HEK293 (cell line): Measurements from ENCODE around the gene GSAP.

ENCODE experiments used
- CTCF ChIA-PET: fragments of 350-600 bp; formaldehyde crosslinking; extraction: SDS; loops from one replicate; lab custom pipeline; 2021; ENCODE audit warnings: antibody characterized with exemption; lab: Yijun Ruan, JAX
- POLR2A ChIA-PET: fragments of 300-600 bp; formaldehyde crosslinking; extraction: SDS; loops from one replicate; lab custom pipeline; 2020; ENCODE audit warnings: antibody characterized with exemption, inconsistent platforms; lab: Yijun Ruan, JAX
- H3K27ac ChIP-seq: fragments of 200-500 bp; sonication (Bioruptor generic); 2 replicates; pipeline ENCODE4 v1.5.1; 2014; ENCODE audit warnings: low read depth, low read length, control low read depth, inconsistent platforms; ENCODE audit errors: extremely low read depth
- H3K36me3 ChIP-seq, 2 experiments: fragments of 200-500 bp in 1 of 2; sonication (Bioruptor generic) in 1 of 2; 1 replicate in 1 of 2; 2 replicates in 1 of 2; pipeline ENCODE4 v1.5.1; 2014 to 2017; ENCODE audit warnings: inconsistent platforms in 2 of 2, low read length in 2 of 2; ENCODE audit not compliant: control insufficient read depth in 2 of 2, insufficient read depth in 1 of 2
- H3K4me1 ChIP-seq: fragments of 200-500 bp; sonication (Bioruptor generic); 2 replicates; pipeline ENCODE4 v1.5.1; 2014; ENCODE audit warnings: mild to moderate bottlenecking, low read length, inconsistent platforms; ENCODE audit not compliant: control insufficient read depth, insufficient read depth
- H3K4me3 ChIP-seq: 2 replicates; pipeline ENCODE4 v1.5.1; 2011; ENCODE audit warnings: low read depth, mild to moderate bottlenecking, control low read depth, low read length, moderate library complexity
- H3K9me3 ChIP-seq: fragments of 200-500 bp; sonication (Bioruptor generic); 2 replicates; pipeline ENCODE4 v1.5.1; 2014; ENCODE audit warnings: low read depth, low read length, inconsistent platforms; ENCODE audit not compliant: control insufficient read depth, insufficient read depth
- FEZF1 ChIP-seq: fragments of 450-650 bp; formaldehyde crosslinking; IDR thresholded peaks from 2 replicates; pipeline ENCODE4 v1.5.1; 2016; ENCODE audit warnings: missing biosample characterization, missing genetic modification characterization
- GLI2 ChIP-seq: fragments of 450-650 bp; formaldehyde crosslinking; IDR thresholded peaks from 2 replicates; pipeline ENCODE4; 2017; ENCODE audit warnings: missing biosample characterization, missing genetic modification characterization, low read depth, borderline replicate concordance
- HOXA7 ChIP-seq: sonication (generic); formaldehyde crosslinking; IDR thresholded peaks from 2 replicates; pipeline ENCODE4 v1.8.1; 2022; ENCODE audit warnings: missing genetic modification reagents, borderline replicate concordance
- KLF8 ChIP-seq: fragments of 450-650 bp; formaldehyde crosslinking; IDR thresholded peaks from 2 replicates; pipeline ENCODE4 v1.5.1; 2016; ENCODE audit warnings: missing biosample characterization, missing genetic modification characterization
- KLF9 ChIP-seq: fragments of 450-650 bp; formaldehyde crosslinking; IDR thresholded peaks from 2 replicates; pipeline ENCODE4 v1.5.1; 2016; ENCODE audit warnings: missing biosample characterization, missing genetic modification characterization, low read depth
- SP7 ChIP-seq: fragments of 450-650 bp; formaldehyde crosslinking; IDR thresholded peaks from 2 replicates; pipeline ENCODE4 v1.5.1; 2016; ENCODE audit warnings: missing biosample characterization, missing genetic modification characterization
- ZBTB1 ChIP-seq: fragments of 450-650 bp; formaldehyde crosslinking; IDR thresholded peaks from 2 replicates; pipeline ENCODE4 v1.5.1; 2016; ENCODE audit warnings: missing biosample characterization, missing genetic modification characterization
- ZNF10 ChIP-seq: fragments of 450-650 bp; formaldehyde crosslinking; IDR thresholded peaks from 2 replicates; pipeline ENCODE4 v1.5.1; 2017; ENCODE audit warnings: missing biosample characterization, missing genetic modification characterization
- ZNF138 ChIP-seq: fragments of 450-650 bp; formaldehyde crosslinking; IDR thresholded peaks from 2 replicates; pipeline ENCODE4 v1.5.1; 2016; ENCODE audit warnings: missing biosample characterization, missing genetic modification characterization, borderline replicate concordance
- ZNF600 ChIP-seq: fragments of 450-650 bp; formaldehyde crosslinking; IDR thresholded peaks from 2 replicates; pipeline ENCODE4 v1.5.1; 2016; ENCODE audit warnings: missing biosample characterization, missing genetic modification characterization
- ZNF621 ChIP-seq: fragments of 450-650 bp; formaldehyde crosslinking; IDR thresholded peaks from 2 replicates; pipeline ENCODE4 v1.5.1; 2017; ENCODE audit warnings: missing biosample characterization, missing genetic modification characterization
- ZNF629 ChIP-seq: fragments of 450-650 bp; formaldehyde crosslinking; IDR thresholded peaks from 2 replicates; pipeline ENCODE4 v1.5.1; 2017; ENCODE audit warnings: missing biosample characterization, missing genetic modification characterization
- ZNF843 ChIP-seq: fragments of 450-650 bp; formaldehyde crosslinking; IDR thresholded peaks from 2 replicates; pipeline ENCODE4 v1.5.1; 2016; ENCODE audit warnings: missing biosample characterization, missing genetic modification characterization
- ZSCAN16 ChIP-seq: fragments of 450-650 bp; formaldehyde crosslinking; IDR thresholded peaks from 2 replicates; pipeline ENCODE4 v1.5.1; 2016; ENCODE audit warnings: missing biosample characterization, missing genetic modification characterization
- TF ChIP-seq, protein P1 (sequence below): fragments of 450-650 bp; formaldehyde crosslinking; IDR thresholded peaks from 2 replicates; pipeline ENCODE4 v1.5.1; 2016; ENCODE audit warnings: missing biosample characterization, missing genetic modification characterization
- TF ChIP-seq, protein P2 (sequence below): fragments of 450-650 bp; formaldehyde crosslinking; IDR thresholded peaks from 2 replicates; pipeline ENCODE4 v1.5.1; 2016; ENCODE audit warnings: missing biosample characterization, missing genetic modification characterization
- TF ChIP-seq, protein P3 (sequence below): fragments of 450-650 bp; formaldehyde crosslinking; IDR thresholded peaks from 2 replicates; pipeline ENCODE4 v1.5.1; 2017; ENCODE audit warnings: missing biosample characterization, missing genetic modification characterization
- TF ChIP-seq, protein P4 (sequence below): fragments of 450-650 bp; formaldehyde crosslinking; IDR thresholded peaks from 2 replicates; pipeline ENCODE4 v1.5.1; 2017; ENCODE audit warnings: missing biosample characterization, missing genetic modification characterization
- TF ChIP-seq, protein P5 (sequence below): fragments of 450-650 bp; formaldehyde crosslinking; IDR thresholded peaks from 2 replicates; pipeline ENCODE4 v1.5.1; 2016; ENCODE audit warnings: missing biosample characterization, missing genetic modification characterization

The GSAP gene

DNA sequence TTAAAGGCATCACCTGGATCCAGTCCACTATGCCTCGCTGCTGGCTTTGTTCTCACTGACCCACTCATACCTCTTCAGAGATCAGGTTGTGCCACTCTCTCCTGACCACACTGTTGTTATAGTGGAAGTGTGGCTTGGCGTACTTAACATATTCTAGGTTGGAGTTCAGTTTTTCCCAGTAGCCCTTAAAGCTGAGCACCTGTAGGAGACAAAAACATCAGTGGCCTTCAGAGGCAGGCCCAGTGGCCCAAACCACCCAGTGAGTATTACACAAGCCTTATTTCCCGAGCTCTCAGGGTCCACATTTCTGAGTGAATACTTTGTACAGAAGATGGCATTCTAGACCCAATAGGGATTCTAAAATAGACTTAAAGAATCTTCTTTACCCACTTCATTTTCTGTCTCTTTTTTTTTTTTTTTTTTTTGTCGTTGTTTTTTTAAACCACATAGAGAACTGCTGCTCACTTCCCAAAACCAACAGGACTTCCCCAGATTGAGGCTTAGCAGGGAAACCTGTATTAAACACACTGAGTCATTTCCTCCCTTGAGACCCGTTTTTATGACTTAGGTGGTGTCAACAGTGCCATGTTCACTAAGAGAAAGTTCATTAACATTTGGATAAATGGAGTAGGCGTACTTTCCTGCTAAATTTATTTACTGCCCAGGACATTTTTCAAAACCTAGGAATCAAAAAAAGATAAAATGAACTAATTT is 85.8 kb downstream of the GSAP start:
- Histone ChIP-seq H3K36me3 (no peaks in the 10 kb centered on the region), H3K4me3 (no peak overlapping the region), H3K9me3 (no peaks in the 10 kb centered on the region), H3K27ac (no peak overlapping the region), H3K4me1 (no peaks in the 10 kb centered on the region; the same call in 1 of the 2 replicates)
- ChIA-PET CTCF (interaction anchor here (0.7 to 2.3 kb wide), 2 partner anchors 82 to 83 kb away, joined by 4 to 12 read pairs; no protein-coding TSS in a partner anchor), POLR2A (no interaction called here)
- TF ChIP-seq ZNF138 (tag by site-specific recombination) (no peak), ZNF10 (tag by site-specific recombination) (no peak), ZNF621 (tag by site-specific recombination) (no peak), KLF8 (tag by site-specific recombination) (no peak), ZSCAN16 (tag by site-specific recombination) (no peak), ZNF843 (no peak), ZNF629 (tag by site-specific recombination) (0 out of 2 replicates have a peak, but pooled peaks have one; percentile 22), ZNF600 (tag by site-specific recombination) (no peak), SP7 (tag by site-specific recombination) (0 out of 2 replicates have a peak, but pooled peaks have one; percentile 35)
- TF ChIP-seq, protein P1, sequence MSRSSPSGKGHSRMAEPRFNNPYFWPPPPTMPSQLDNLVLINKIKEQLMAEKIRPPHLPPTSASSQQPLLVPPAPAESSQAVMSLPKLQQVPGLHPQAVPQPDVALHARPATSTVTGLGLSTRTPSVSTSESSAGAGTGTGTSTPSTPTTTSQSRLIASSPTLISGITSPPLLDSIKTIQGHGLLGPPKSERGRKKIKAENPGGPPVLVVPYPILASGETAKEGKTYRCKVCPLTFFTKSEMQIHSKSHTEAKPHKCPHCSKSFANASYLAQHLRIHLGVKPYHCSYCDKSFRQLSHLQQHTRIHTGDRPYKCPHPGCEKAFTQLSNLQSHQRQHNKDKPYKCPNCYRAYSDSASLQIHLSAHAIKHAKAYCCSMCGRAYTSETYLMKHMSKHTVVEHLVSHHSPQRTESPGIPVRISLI (tag by site-specific recombination): peak; percentile 39; the same call in 1 of the 2 replicates
- TF ChIP-seq, protein P2, sequence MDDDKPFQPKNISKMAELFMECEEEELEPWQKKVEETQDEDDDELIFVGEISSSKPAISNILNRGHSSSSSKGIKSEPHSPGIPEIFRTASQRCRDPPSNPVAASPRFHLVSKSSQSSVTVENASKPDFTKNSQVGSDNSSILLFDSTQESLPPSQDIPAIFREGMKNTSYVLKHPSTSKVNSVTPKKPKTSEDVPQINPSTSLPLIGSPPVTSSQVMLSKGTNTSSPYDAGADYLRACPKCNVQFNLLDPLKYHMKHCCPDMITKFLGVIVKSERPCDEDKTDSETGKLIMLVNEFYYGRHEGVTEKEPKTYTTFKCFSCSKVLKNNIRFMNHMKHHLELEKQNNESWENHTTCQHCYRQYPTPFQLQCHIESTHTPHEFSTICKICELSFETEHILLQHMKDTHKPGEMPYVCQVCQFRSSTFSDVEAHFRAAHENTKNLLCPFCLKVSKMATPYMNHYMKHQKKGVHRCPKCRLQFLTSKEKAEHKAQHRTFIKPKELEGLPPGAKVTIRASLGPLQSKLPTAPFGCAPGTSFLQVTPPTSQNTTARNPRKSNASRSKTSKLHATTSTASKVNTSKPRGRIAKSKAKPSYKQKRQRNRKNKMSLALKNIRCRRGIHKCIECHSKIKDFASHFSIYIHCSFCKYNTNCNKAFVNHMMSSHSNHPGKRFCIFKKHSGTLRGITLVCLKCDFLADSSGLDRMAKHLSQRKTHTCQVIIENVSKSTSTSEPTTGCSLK (tag by site-specific recombination): no peak
- TF ChIP-seq, protein P3, sequence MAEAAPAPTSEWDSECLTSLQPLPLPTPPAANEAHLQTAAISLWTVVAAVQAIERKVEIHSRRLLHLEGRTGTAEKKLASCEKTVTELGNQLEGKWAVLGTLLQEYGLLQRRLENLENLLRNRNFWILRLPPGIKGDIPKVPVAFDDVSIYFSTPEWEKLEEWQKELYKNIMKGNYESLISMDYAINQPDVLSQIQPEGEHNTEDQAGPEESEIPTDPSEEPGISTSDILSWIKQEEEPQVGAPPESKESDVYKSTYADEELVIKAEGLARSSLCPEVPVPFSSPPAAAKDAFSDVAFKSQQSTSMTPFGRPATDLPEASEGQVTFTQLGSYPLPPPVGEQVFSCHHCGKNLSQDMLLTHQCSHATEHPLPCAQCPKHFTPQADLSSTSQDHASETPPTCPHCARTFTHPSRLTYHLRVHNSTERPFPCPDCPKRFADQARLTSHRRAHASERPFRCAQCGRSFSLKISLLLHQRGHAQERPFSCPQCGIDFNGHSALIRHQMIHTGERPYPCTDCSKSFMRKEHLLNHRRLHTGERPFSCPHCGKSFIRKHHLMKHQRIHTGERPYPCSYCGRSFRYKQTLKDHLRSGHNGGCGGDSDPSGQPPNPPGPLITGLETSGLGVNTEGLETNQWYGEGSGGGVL: no peak
- TF ChIP-seq, protein P4, sequence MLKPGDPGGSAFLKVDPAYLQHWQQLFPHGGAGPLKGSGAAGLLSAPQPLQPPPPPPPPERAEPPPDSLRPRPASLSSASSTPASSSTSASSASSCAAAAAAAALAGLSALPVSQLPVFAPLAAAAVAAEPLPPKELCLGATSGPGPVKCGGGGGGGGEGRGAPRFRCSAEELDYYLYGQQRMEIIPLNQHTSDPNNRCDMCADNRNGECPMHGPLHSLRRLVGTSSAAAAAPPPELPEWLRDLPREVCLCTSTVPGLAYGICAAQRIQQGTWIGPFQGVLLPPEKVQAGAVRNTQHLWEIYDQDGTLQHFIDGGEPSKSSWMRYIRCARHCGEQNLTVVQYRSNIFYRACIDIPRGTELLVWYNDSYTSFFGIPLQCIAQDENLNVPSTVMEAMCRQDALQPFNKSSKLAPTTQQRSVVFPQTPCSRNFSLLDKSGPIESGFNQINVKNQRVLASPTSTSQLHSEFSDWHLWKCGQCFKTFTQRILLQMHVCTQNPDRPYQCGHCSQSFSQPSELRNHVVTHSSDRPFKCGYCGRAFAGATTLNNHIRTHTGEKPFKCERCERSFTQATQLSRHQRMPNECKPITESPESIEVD: 0 out of 2 replicates have a peak, but pooled peaks have one; percentile 18

DNA sequence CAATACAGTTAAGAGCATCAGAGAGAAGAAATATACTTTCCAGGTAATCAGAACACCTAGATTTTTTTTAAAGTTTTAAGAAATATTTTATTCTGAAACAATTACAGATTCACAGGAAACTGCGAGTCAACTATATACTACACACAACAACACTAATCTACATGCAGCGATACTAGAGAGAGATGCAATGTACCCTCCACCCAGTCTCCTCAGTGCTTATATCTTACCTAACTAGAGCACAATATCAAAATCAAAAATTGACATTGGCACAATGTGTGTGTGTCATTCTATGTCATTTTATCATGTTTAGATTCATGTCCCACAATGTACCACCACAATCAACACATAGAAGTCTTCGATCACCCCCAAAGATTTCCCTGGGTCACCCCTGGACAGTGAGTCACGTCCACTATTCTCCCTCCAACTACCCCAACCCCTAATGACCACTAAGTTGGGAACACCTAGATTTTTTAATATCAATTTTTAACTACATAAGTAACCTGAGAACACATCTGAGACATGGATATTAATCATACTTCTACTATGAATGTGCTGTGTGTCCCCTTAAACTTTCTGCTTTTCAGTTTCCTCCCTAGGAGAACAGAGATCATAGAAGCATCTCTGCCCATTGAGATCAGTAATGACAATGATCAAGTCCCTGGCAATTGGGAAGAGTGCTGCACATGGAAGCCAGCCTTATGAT is 86.5 kb downstream of the GSAP start:
- Histone ChIP-seq H3K4me1 (no peaks in the 10 kb centered on the region; the same call in 1 of the 2 replicates), H3K27ac (no peak overlapping the region)
- TF ChIP-seq KLF9 (tag by site-specific recombination) (no peak), GLI2 (tag by site-specific recombination) (no peak), HOXA7 (CRISPR knock-in tag) (no peak), ZBTB1 (no peak), FEZF1 (tag by site-specific recombination) (no peak)
- TF ChIP-seq, protein P5, sequence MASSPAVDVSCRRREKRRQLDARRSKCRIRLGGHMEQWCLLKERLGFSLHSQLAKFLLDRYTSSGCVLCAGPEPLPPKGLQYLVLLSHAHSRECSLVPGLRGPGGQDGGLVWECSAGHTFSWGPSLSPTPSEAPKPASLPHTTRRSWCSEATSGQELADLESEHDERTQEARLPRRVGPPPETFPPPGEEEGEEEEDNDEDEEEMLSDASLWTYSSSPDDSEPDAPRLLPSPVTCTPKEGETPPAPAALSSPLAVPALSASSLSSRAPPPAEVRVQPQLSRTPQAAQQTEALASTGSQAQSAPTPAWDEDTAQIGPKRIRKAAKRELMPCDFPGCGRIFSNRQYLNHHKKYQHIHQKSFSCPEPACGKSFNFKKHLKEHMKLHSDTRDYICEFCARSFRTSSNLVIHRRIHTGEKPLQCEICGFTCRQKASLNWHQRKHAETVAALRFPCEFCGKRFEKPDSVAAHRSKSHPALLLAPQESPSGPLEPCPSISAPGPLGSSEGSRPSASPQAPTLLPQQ (tag by site-specific recombination): no peak

More for the DNA sequence above, 86.5 kb downstream of the GSAP start:
- Histone ChIP-seq H3K4me3 (no peak overlapping the region), H3K36me3 (no peaks in the 10 kb centered on the region), H3K9me3 (no peaks in the 10 kb centered on the region)
- ChIA-PET CTCF (interaction anchor here (0.7 to 1.3 kb wide), 4 partner anchors 34 to 202 kb away, joined by 3 to 5 read pairs (median 4); no protein-coding TSS in a partner anchor), POLR2A (no interaction called here)
